Thyroid gland (tissue), 4 donors: Measurements from ENCODE around the gene TTLL10. TPM values are rescaled to one million over a fixed set of nuclear protein-coding genes. Genes with fewer than 3 reads are reported as not detected.
A peak's percentile ranks its signal among the peaks of the same experiment; 100 is the strongest.

Experiments used
- DNase-seq, 2 donors: peaks; one replicate each; pipeline ENCODE4 v3.0.0-alpha.2; 2019
- H3K27ac ChIP-seq, 3 donors: fragments of 200-600 bp; sonication (generic); 1 replicate in 2 of 3; 2 replicates in 1 of 3; pipeline ENCODE4 v1.5.1; 2016 to 2019; ENCODE audit warnings: mild to moderate bottlenecking in 1 of 3, moderate library complexity in 1 of 3
- H3K27me3 ChIP-seq: fragments of 200-600 bp; sonication (generic); one replicate; pipeline ENCODE4 v1.5.1; 2019
- H3K36me3 ChIP-seq, 2 donors: fragments of 200-600 bp; sonication (generic); one replicate each; pipeline ENCODE4 v1.5.1; 2016 to 2019
- H3K4me1 ChIP-seq, 2 donors: fragments of 200-600 bp; sonication (generic); one replicate each; pipeline ENCODE4 v1.5.1; 2017 to 2019
- H3K4me3 ChIP-seq, 3 donors: fragments of 200-600 bp; sonication (generic); replicated peaks in 1 of 3; 1 replicate in 2 of 3; 2 replicates in 1 of 3; pipeline ENCODE4 v1.5.1; 2016; ENCODE audit warnings: mild to moderate bottlenecking in 1 of 3
- H3K9me3 ChIP-seq: fragments of 200-600 bp; sonication (generic); one replicate; pipeline ENCODE4 v1.5.1; 2017
- POLR2A ChIP-seq, 2 donors: fragments of 450-650 bp; IDR thresholded peaks; one replicate each; pipeline ENCODE4 v1.6.1; 2017; ENCODE audit warnings: antibody characterized with exemption in 2 of 2, mild to moderate bottlenecking in 2 of 2, moderate library complexity in 1 of 2
- WGBS, 2 donors: methylation state at CpG; one replicate each; pipeline ENCODE4 v1.1.5; 2017; 5-methylcytosine and 5-hydroxymethylcytosine counted together
- intact Hi-C: fragments of 100-400 bp; cut with DNase I; formaldehyde crosslinking; loops from one replicate; pipeline ENCODE4 v1.15.1; 2023
- total RNA-seq, 4 donors: library from RNA; depleted of rRNA; stranded (reverse); fragments of >200 nt; gene quantifications; one replicate each; pipeline ENCODE4 v1.2.3, GENCODE V29; 2016
- TF ChIP-seq, protein P1 (sequence below), 6 experiments: fragments of 200-600 bp in 3 of 6; fragments of 450-650 bp in 3 of 6; sonication (generic) in 3 of 6; IDR thresholded peaks; one replicate each; pipeline ENCODE4 v1.5.1; 2016 to 2019; ENCODE audit warnings: antibody characterized with exemption in 6 of 6, mild to moderate bottlenecking in 2 of 6, inconsistent platforms in 1 of 6, moderate library complexity in 1 of 6

TTLL10 gene
- total RNA-seq, 4 donors from 2014 or later = 0.13 to 0.29 TPM; not detected in 2

DNA sequence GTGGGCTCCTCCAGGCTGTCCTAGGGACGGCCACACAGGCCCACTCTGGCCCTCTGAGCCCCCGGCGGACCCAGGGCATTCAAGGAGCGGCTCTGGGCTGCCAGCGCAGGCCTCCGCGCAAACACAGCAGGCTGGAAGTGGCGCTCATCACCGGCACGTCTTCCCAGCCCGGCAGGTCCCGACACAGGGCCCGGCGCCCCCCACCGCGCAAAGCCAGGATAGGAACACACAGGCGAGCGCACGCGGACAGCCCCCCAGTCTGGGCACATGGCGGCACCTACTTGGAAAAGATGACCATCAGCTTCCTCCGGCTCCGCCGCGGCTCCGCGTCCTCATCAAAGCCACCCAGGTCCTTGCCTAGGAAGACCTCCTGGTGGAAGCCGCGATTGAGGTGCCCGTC, 54.5 kb downstream of the TTLL10 start:
- 96 to 97% methylated on average over 11 to 18 of the region's 30 CpGs for WGBS, 2 donors
- intact Hi-C loops = no loop called here
- Histone ChIP-seq H3K4me3 (no peak overlapping the region), H3K27me3 (no peaks in the 10 kb centered on the region), H3K9me3 (no peaks in the 10 kb centered on the region), H3K36me3 (peaks cover 24 to 31% of the 10 kb centered on the region in 2 donors), H3K4me1 (peaks cover 12 to 26% of the 10 kb centered on the region in 2 donors), H3K27ac (no peak overlapping the region)
- DNase-seq = no peak
- TF ChIP-seq, protein P1, sequence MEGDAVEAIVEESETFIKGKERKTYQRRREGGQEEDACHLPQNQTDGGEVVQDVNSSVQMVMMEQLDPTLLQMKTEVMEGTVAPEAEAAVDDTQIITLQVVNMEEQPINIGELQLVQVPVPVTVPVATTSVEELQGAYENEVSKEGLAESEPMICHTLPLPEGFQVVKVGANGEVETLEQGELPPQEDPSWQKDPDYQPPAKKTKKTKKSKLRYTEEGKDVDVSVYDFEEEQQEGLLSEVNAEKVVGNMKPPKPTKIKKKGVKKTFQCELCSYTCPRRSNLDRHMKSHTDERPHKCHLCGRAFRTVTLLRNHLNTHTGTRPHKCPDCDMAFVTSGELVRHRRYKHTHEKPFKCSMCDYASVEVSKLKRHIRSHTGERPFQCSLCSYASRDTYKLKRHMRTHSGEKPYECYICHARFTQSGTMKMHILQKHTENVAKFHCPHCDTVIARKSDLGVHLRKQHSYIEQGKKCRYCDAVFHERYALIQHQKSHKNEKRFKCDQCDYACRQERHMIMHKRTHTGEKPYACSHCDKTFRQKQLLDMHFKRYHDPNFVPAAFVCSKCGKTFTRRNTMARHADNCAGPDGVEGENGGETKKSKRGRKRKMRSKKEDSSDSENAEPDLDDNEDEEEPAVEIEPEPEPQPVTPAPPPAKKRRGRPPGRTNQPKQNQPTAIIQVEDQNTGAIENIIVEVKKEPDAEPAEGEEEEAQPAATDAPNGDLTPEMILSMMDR (IDR thresholded peaks at IDR 0.05) = no peak
- TF ChIP-seq POLR2A (IDR thresholded peaks at IDR 0.05) = no peak

DNA sequence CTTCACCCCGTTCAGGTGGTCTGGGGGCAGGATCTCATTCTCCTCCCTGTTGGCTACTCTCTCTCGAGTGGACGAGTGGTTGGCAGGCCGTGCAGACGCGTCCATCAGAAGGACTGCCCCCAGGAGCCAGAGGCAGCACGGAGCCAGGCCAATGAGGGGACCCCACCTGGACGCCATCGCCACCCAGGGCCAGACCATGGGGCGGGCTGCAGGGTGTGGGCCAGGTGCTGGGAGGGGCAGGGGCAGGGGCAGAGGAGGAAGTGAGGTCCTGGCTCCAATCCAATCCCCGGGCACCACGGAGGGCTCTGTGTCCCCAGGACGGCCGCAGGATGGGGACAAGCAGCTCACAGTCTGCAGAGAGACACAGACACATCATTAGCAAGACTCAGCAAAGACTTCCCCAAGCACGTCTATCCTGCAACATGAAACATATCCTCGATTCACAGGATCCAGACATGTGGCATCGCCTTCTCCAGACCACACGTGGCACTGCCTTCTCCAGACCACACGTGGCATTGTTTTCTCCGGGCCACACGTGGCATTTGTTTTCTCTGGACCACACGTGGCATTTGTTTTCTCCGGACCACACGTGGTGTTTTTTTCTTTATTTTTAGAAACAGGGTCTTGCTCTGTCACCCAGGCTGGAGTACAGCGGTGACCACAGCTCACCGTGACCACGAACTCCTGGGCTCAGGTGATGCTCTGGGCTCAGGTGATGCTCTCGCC, 55.1 kb downstream of the TTLL10 start:
- H3K9me3 ChIP-seq = no peaks in the 10 kb centered on the region
- H3K36me3 ChIP-seq = peaks cover 18 to 25% of the 10 kb centered on the region in 2 donors
- H3K27me3 ChIP-seq = no peaks in the 10 kb centered on the region
- WGBS, 2 donors = 93 to 97% methylated on average over 14 to 27 of the region's 28 CpGs
- no peak for DNase-seq
- no peak overlapping the region for H3K4me3 ChIP-seq
- TF ChIP-seq, protein P1 (IDR thresholded peaks at IDR 0.05) = no peak
- TF ChIP-seq POLR2A (IDR thresholded peaks at IDR 0.05) = no peak
- H3K27ac ChIP-seq = no peak overlapping the region
- intact Hi-C loops = no loop called here
- H3K4me1 ChIP-seq = peaks cover 12 to 28% of the 10 kb centered on the region in 2 donors

DNA sequence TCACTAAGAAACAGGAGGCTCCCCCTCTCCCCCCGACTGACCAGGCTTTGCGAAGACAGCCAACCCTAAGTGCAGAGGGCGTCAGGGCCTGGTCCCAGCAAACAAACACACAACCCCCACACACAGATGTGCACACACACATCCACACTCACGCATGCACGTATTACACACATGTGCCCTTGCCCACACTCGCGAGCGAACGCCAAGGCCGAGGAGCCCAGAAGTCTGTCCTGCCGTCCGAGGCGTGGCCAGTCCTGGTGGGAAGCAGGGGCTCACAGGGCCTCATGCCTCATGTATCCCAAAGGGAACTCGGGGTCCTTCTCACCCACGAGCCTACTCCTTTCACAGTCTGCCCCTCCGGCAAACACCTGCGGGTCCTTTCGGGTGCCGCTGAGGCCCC, 56.1 kb downstream of the TTLL10 start:
- no peak for DNase-seq
- intact Hi-C loops = no loop called here
- Histone ChIP-seq H3K27ac (no peak overlapping the region), H3K9me3 (no peaks in the 10 kb centered on the region), H3K4me1 (peaks cover 12 to 28% of the 10 kb centered on the region in 2 donors), H3K36me3 (peaks cover 16 to 25% of the 10 kb centered on the region in 2 donors), H3K27me3 (no peaks in the 10 kb centered on the region), H3K4me3 (no peak overlapping the region)
- 92 to 97% methylated on average over 16 to 19 of the region's 19 CpGs for WGBS, 2 donors
- TF ChIP-seq POLR2A (IDR thresholded peaks at IDR 0.05) = no peak
- TF ChIP-seq, protein P1 (IDR thresholded peaks at IDR 0.05) = no peak

DNA sequence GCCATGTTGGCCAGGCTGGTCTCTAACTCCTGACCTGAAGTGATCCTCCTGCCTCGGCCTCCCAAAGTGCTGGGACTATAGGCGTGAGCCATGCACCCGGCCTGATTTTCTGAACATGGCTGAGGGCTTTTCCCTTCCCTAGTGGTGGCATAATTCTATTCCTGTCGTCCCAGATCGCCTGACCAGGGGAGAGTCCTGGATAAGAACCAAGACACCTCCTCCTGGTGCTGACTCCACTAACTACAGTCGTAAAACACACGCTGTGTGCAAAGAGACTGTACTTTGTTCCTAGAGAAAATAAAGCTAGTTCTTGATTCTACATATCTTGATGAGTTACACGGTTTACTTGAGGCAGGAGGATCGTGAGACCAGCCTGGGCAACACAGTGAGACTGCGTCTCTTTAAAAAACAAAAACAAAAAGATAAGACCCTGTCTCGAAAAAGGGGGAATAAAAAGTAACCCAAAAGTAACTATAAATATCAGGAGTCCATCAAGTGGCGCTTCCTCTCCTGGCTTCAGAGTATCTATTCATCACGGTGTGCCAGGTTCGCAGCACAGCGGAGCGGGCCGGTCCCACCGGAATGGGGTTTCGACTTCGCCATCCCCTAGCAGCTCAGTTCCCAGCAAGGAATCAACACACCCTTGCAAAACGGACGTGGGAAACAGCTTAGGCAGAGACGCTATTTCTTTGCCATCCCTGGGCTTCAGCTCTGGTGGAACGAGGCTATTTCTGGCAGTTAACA, 57.1 kb downstream of the TTLL10 start:
- H3K4me1 ChIP-seq = peaks cover 12 to 28% of the 10 kb centered on the region in 2 donors
- WGBS, 2 donors = 19 to 21% methylated on average over 23 to 24 of the region's 24 CpGs
- TF ChIP-seq POLR2A (IDR thresholded peaks at IDR 0.05) = no peak
- TF ChIP-seq, protein P1 (IDR thresholded peaks at IDR 0.05) = no peak
- no peaks in the 10 kb centered on the region for H3K9me3 ChIP-seq
- peak overlapping the region; percentile 85 to 98 (median 96) for H3K4me3 ChIP-seq
- intact Hi-C loops = no loop called here
- DNase-seq = no peak
- H3K27me3 ChIP-seq = no peaks in the 10 kb centered on the region
- H3K27ac ChIP-seq = peak overlapping the region in 2 of 3 donors; percentile 48 to 80
- peaks cover 16 to 20% of the 10 kb centered on the region in 2 donors for H3K36me3 ChIP-seq
